ENCODE results near the gene C20orf202. TPM values are rescaled to one million over a fixed set of nuclear protein-coding genes. Genes with fewer than 3 reads are reported as not detected.

The C20orf202 gene
- total RNA-seq, 1 donor, result not detected

- DNase-seq (ENCODE audit: insufficient read length, low spot score, missing footprints), result peak; percentile 80
- TF ChIP-seq CTCF (IDR thresholded peaks at IDR 0.05; ENCODE audit: extremely low read depth, low read depth, low read length), result no peak
Observed at GRCh38 chr20:1182106-1182505, 21.1 kb upstream of the C20orf202 start.

GRCh38 chr20:1183153-1183552 is 20.1 kb upstream of the C20orf202 start:
- Histone ChIP-seq H3K79me2 (ENCODE audit: insufficient read depth, low read length) (no peaks in the 10 kb centered on the region), H3K4me2 (ENCODE audit: insufficient read depth, low read length) (no peak overlapping the region), H2AFZ (ENCODE audit: low read length) (no peak overlapping the region), H3K27me3 (ENCODE audit: insufficient read depth, low read length) (peaks cover 35% of the 10 kb centered on the region), H3K4me3 (ENCODE audit: insufficient read depth, low read length) (no peak overlapping the region), H3K36me3 (ENCODE audit: insufficient read depth, low read length) (no peaks in the 10 kb centered on the region), H4K20me1 (ENCODE audit: insufficient read depth, low read length) (no peaks in the 10 kb centered on the region), H3K27ac (ENCODE audit: low read depth, low read length) (no peak overlapping the region), H3K4me1 (ENCODE audit: insufficient read depth, low read length) (no peaks in the 10 kb centered on the region), H3K9me3 (ENCODE audit: low read depth, low read length) (no peaks in the 10 kb centered on the region)
- no peak for DNase-seq (ENCODE audit: insufficient read length, low spot score, missing footprints)
- no peak for TF ChIP-seq CTCF (IDR thresholded peaks at IDR 0.05; ENCODE audit: extremely low read depth, low read depth, low read length)

More at GRCh38 chr20:1182106-1182505, 21.1 kb upstream of the C20orf202 start:
- Histone ChIP-seq H3K4me3 (ENCODE audit: insufficient read depth, low read length) (no peak overlapping the region), H3K9me3 (ENCODE audit: low read depth, low read length) (no peaks in the 10 kb centered on the region), H4K20me1 (ENCODE audit: insufficient read depth, low read length) (no peaks in the 10 kb centered on the region), H3K27ac (ENCODE audit: low read depth, low read length) (no peak overlapping the region), H3K4me1 (ENCODE audit: insufficient read depth, low read length) (no peaks in the 10 kb centered on the region), H3K4me2 (ENCODE audit: insufficient read depth, low read length) (no peak overlapping the region), H3K79me2 (ENCODE audit: insufficient read depth, low read length) (no peaks in the 10 kb centered on the region), H3K36me3 (ENCODE audit: insufficient read depth, low read length) (no peaks in the 10 kb centered on the region), H2AFZ (ENCODE audit: low read length) (no peak overlapping the region), H3K27me3 (ENCODE audit: insufficient read depth, low read length) (peaks cover 31% of the 10 kb centered on the region)

- peaks cover 40% of the 10 kb centered on the region for H3K27me3 ChIP-seq (ENCODE audit: insufficient read depth, low read length)
Observed at GRCh38 chr20:1184260-1184637, 19.0 kb upstream of the C20orf202 start.

More at GRCh38 chr20:1184260-1184637, 19.0 kb upstream of the C20orf202 start:
- no peak overlapping the region for H3K4me2 ChIP-seq (ENCODE audit: insufficient read depth, low read length)
- no peaks in the 10 kb centered on the region for H3K9me3 ChIP-seq (ENCODE audit: low read depth, low read length)
- H3K4me3 ChIP-seq (ENCODE audit: insufficient read depth, low read length), result no peak overlapping the region
- H3K79me2 ChIP-seq (ENCODE audit: insufficient read depth, low read length), result no peaks in the 10 kb centered on the region
- H2AFZ ChIP-seq (ENCODE audit: low read length), result no peak overlapping the region
- no peaks in the 10 kb centered on the region for H3K4me1 ChIP-seq (ENCODE audit: insufficient read depth, low read length)
- no peaks in the 10 kb centered on the region for H4K20me1 ChIP-seq (ENCODE audit: insufficient read depth, low read length)
- TF ChIP-seq CTCF (IDR thresholded peaks at IDR 0.05; ENCODE audit: extremely low read depth, low read depth, low read length), result no peak
- no peaks in the 10 kb centered on the region for H3K36me3 ChIP-seq (ENCODE audit: insufficient read depth, low read length)
- no peak for DNase-seq (ENCODE audit: insufficient read length, low spot score, missing footprints)
- no peak overlapping the region for H3K27ac ChIP-seq (ENCODE audit: low read depth, low read length)

Data from osteoblast (primary cell).